H1 (cell line): ENCODE measurements around the gene POLR2C. TPM values are rescaled to one million over a fixed set of nuclear protein-coding genes. Genes with fewer than 3 reads are reported as not detected.

Experiments used
- CTCF ChIA-PET: fragments of 300-600 bp; sonication (Branson Sonifier 250); formaldehyde crosslinking; loops from one replicate; lab custom pipeline; 2021; ENCODE audit not compliant: partially characterized antibody; lab: Charles Lee
- POLR2A ChIA-PET: fragments of 300-600 bp; sonication (Branson Sonifier 250); formaldehyde crosslinking; loops from one replicate; lab custom pipeline; 2021; ENCODE audit warnings: inconsistent platforms; ENCODE audit not compliant: partially characterized antibody; lab: Charles Lee
- DNase-seq, 2 experiments: peaks; one replicate each; pipeline versions ENCODE4 v3.0.0 to v3.0.0-alpha.2; 2010 to 2022; ENCODE audit warnings: low spot score in 2 of 2, low read depth in 1 of 2, mixed read lengths in 1 of 2
- FAIRE-seq: peaks from 2 replicates; lab custom pipeline; 2011; peaks lifted over from hg19 to GRCh38; lab: Jason Lieb, UNC
- H2AFZ ChIP-seq: 2 replicates; pipeline ENCODE4 v1.8.1; 2012; ENCODE audit warnings: low read length, inconsistent platforms
- H2AK5ac ChIP-seq: 2 replicates; pipeline ENCODE4 v1.6.1; 2013; ENCODE audit warnings: low read depth, low read length
- H2BK120ac ChIP-seq: replicated peaks from 2 replicates; pipeline ENCODE3; 2013; ENCODE audit warnings: low read depth, low read length, inconsistent platforms
- H2BK12ac ChIP-seq: 2 replicates; pipeline ENCODE4 v1.6.1; 2013; ENCODE audit warnings: low read depth, low read length
- H2BK15ac ChIP-seq: 2 replicates; pipeline ENCODE4 v1.6.1; 2013; ENCODE audit warnings: low read length
- H2BK20ac ChIP-seq: 2 replicates; pipeline ENCODE4 v1.6.1; 2013; ENCODE audit warnings: low read length
- H2BK5ac ChIP-seq: 2 replicates; pipeline ENCODE4 v1.6.1; 2013; ENCODE audit warnings: low read depth, low read length
- H3K14ac ChIP-seq: 2 replicates; pipeline ENCODE4 v1.6.1; 2013; ENCODE audit warnings: inconsistent platforms; ENCODE audit not compliant: insufficient read length
- H3K18ac ChIP-seq: 2 replicates; pipeline ENCODE4 v1.6.1; 2013; ENCODE audit warnings: low read length; ENCODE audit errors: extremely low read depth
- H3K23ac ChIP-seq: 2 replicates; pipeline ENCODE4 v1.6.1; 2013; ENCODE audit warnings: inconsistent platforms; ENCODE audit not compliant: insufficient read length
- H3K23me2 ChIP-seq: 2 replicates; pipeline ENCODE4 v1.6.1; 2013; ENCODE audit warnings: low read depth, low read length
- H3K27ac ChIP-seq: 2 replicates; pipeline ENCODE4 v1.6.1; 2011; ENCODE audit warnings: low read depth, low read length, inconsistent platforms
- H3K27me3 ChIP-seq, 4 experiments: replicated peaks in 1 of 4; 1 replicate in 1 of 4; 2 replicates in 3 of 4; pipeline versions ENCODE4 v1.6.1 to v1.8.1; 2011 to 2013; ENCODE audit warnings: low read length in 3 of 4, mild to moderate bottlenecking in 3 of 4, inconsistent platforms in 2 of 4, mixed read lengths in 2 of 4, moderate library complexity in 1 of 4; ENCODE audit not compliant: control insufficient read depth in 3 of 4, insufficient read depth in 3 of 4; ENCODE audit errors: extremely low read depth in 1 of 4
- H3K36me3 ChIP-seq, 4 experiments: 2 replicates each; pipeline versions ENCODE4 v1.6.1 to v1.8.1; 2011 to 2013; ENCODE audit warnings: mild to moderate bottlenecking in 4 of 4, low read length in 3 of 4, moderate library complexity in 2 of 4, control low read depth in 1 of 4, inconsistent platforms in 1 of 4; ENCODE audit not compliant: insufficient read depth in 4 of 4, control insufficient read depth in 2 of 4
- H3K4ac ChIP-seq: replicated peaks from 2 replicates; pipeline ENCODE3; 2013; ENCODE audit warnings: low read length, low read depth, mixed read lengths, inconsistent platforms; ENCODE audit not compliant: insufficient read length
- H3K4me1 ChIP-seq, 4 experiments: replicated peaks in 1 of 4; 1 replicate in 1 of 4; 2 replicates in 3 of 4; pipeline versions ENCODE4 v1.6.1 to v1.8.1; 2011 to 2013; ENCODE audit warnings: low read length in 3 of 4, inconsistent platforms in 2 of 4, mixed read lengths in 1 of 4; ENCODE audit not compliant: insufficient read depth in 4 of 4, control insufficient read depth in 3 of 4
- H3K4me2 ChIP-seq, 2 experiments: 2 replicates each; pipeline versions ENCODE4 v1.6.1 to v1.8.1; 2011 to 2013; ENCODE audit warnings: low read depth in 2 of 2, low read length in 2 of 2, control low read depth in 1 of 2, inconsistent platforms in 1 of 2, mild to moderate bottlenecking in 1 of 2; ENCODE audit not compliant: insufficient read depth in 1 of 2
- H3K4me3 ChIP-seq, 4 experiments: fragments of 200-600, 300-600 bp in 1 of 4; sonication (generic), shearing (Covaris generic), sonication (Bioruptor Twin) in 1 of 4; 2 replicates each; pipeline versions ENCODE4 v1.5.1 to v1.8.1; 2011 to 2016; ENCODE audit warnings: low read length in 4 of 4, low read depth in 3 of 4, control low read depth in 2 of 4, inconsistent platforms in 2 of 4, mild to moderate bottlenecking in 2 of 4, mixed read lengths in 1 of 4, moderate library complexity in 1 of 4; ENCODE audit not compliant: insufficient read depth in 2 of 4; ENCODE audit errors: extremely low read depth in 1 of 4
- H3K56ac ChIP-seq: replicated peaks from 2 replicates; pipeline ENCODE3; 2013; ENCODE audit warnings: low read depth, mild to moderate bottlenecking, mixed read lengths, low read length, inconsistent platforms; ENCODE audit not compliant: insufficient read length
- H3K79me1 ChIP-seq: 2 replicates; pipeline ENCODE4 v1.6.1; 2013; ENCODE audit warnings: low read depth, low read length, control low read depth
- H3K79me2 ChIP-seq, 2 experiments: 2 replicates each; pipeline versions ENCODE4 v1.6.1 to v1.8.1; 2012 to 2013; ENCODE audit warnings: low read length in 2 of 2, mild to moderate bottlenecking in 2 of 2, inconsistent platforms in 1 of 2; ENCODE audit not compliant: insufficient read depth in 2 of 2, control insufficient read depth in 1 of 2
- H3K9ac ChIP-seq, 4 experiments: replicated peaks in 1 of 4; 1 replicate in 1 of 4; 2 replicates in 3 of 4; pipeline versions ENCODE4 v1.6.1 to v1.8.1; 2011 to 2013; ENCODE audit warnings: low read depth in 3 of 4, low read length in 3 of 4, control low read depth in 2 of 4, mild to moderate bottlenecking in 2 of 4, moderate library complexity in 2 of 4, inconsistent platforms in 1 of 4; ENCODE audit errors: extremely low read depth in 1 of 4
- H3K9me3 ChIP-seq, 2 experiments: 2 replicates each; pipeline versions ENCODE4 v1.6.1 to v1.8.1; 2012 to 2013; ENCODE audit warnings: mild to moderate bottlenecking in 2 of 2, moderate library complexity in 2 of 2, control low read depth in 1 of 2, inconsistent platforms in 1 of 2, low read depth in 1 of 2, low read length in 1 of 2, mixed read lengths in 1 of 2; ENCODE audit not compliant: insufficient read depth in 2 of 2
- H4K20me1 ChIP-seq, 2 experiments: replicated peaks in 1 of 2; 2 replicates each; pipeline versions ENCODE3 to v1.8.1; 2011 to 2013; ENCODE audit warnings: inconsistent platforms in 2 of 2, low read length in 2 of 2, mild to moderate bottlenecking in 1 of 2; ENCODE audit not compliant: insufficient read depth in 2 of 2, control insufficient read depth in 1 of 2
- H4K5ac ChIP-seq: 2 replicates; pipeline ENCODE4 v1.6.1; 2013; ENCODE audit warnings: low read length, low read depth, mixed read lengths, inconsistent platforms; ENCODE audit not compliant: insufficient read length
- H4K8ac ChIP-seq: 2 replicates; pipeline ENCODE4 v1.8.0; 2013; ENCODE audit warnings: mild to moderate bottlenecking, moderate library complexity, low read length, inconsistent platforms; ENCODE audit not compliant: insufficient read depth; ENCODE audit errors: extremely low read depth
- H4K91ac ChIP-seq: replicated peaks from 2 replicates; pipeline ENCODE3; 2013; ENCODE audit warnings: low read length, mixed read lengths, inconsistent platforms; ENCODE audit not compliant: insufficient read length
- POU5F1 ChIP-seq: IDR thresholded peaks from 2 replicates; pipeline ENCODE4 v1.6.1; 2011; ENCODE audit warnings: low read depth, mild to moderate bottlenecking, low read length, moderate library complexity
- SUZ12 ChIP-seq: fragments of 200-600 bp; sonication (generic); IDR thresholded peaks from 2 replicates; pipeline ENCODE4 v1.6.1; 2012; ENCODE audit warnings: mild to moderate bottlenecking, inconsistent platforms, low read length, moderate library complexity, mixed read lengths
- WGBS, 2 experiments: shearing (Covaris generic) in 1 of 2; methylation state at CpG; one replicate each; pipeline versions ENCODE4 v1.1.6 to v1.1.7; 2013 to 2015; ENCODE audit warnings: low lambda C conversion rate in 2 of 2, mixed read lengths in 2 of 2, inconsistent platforms in 1 of 2, low coverage in 1 of 2, missing lambda C conversion rate in 1 of 2; ENCODE audit not compliant: insufficient replicate concordance in 2 of 2, insufficient coverage in 1 of 2, insufficient read length in 1 of 2; ENCODE audit errors: extremely low coverage in 1 of 2, missing lambda C conversion rate in 1 of 2; 5-methylcytosine and 5-hydroxymethylcytosine counted together
- polyA plus RNA-seq, 7 experiments: library from polyadenylated mRNA; depleted of rRNA in 3 of 7; stranded (reverse) in 5 of 7; unstranded in 2 of 7; fragments of >200 nt in 5 of 7; fragments of 200-250 nt in 2 of 7; gene quantifications; 1 replicate in 5 of 7; 2 replicates in 1 of 7; 4 replicates in 1 of 7; pipeline versions ENCODE4 v1.2.1 to v1.2.3, GENCODE V29; 2011 to 2013; ENCODE audit warnings: missing spikeins in 2 of 7, mixed read lengths in 2 of 7
- total RNA-seq: library from RNA; stranded (reverse); fragmentation: NEBNext Ultra II Directional; extraction: Animal tissue kit (Norgen Biotek cat#: 25700); gene quantifications from 2 replicates; pipeline ENCODE4 v1.2.1, GENCODE V29; 2021

Gene POLR2C
- total and polyA plus RNA-seq, 2 of the 8 experiments (the other 6 are each of a cell fraction or from before 2014, with no cell fraction given): 72.5 to 132 TPM

DNA sequence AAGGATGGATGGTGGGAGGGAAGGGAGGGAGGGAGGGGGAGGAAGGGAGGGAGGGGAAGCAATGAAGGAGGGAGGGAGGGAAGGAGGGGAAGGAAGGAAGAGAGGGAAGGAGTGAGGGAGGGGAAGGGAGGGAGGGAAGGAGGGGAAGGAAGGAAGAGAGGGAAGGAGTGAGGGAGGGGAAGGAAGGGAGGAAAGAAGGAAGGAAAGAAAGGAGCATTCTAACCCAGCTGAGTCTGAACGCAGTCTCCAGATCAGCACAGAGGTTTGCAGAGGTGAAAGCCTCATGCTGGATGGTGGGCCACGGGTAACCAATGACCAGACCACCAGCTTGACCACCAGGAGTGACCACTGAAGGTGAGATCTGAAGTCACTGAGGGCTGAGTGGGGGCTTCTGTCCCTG lies 39.3 kb upstream of the POLR2C start:
- H3K4me1 ChIP-seq: peaks cover 0 to 3% (median 1%) of the 10 kb centered on the region in 4 experiments; a peak in 2 of 7 replicates
- H2BK5ac ChIP-seq: no peak overlapping the region
- H3K79me2 ChIP-seq: no peaks in the 10 kb centered on the region
- POLR2A ChIA-PET: interaction anchor here (1.0 to 1.7 kb wide), 3 partner anchors 10 to 24 kb away, joined by 3 to 4 read pairs (median 4); partner anchors contain the start of genes CIAPIN1 and COQ9
- H3K4me3 ChIP-seq: no peak overlapping the region
- no peak overlapping the region for H3K9ac ChIP-seq
- no peak overlapping the region for H3K27ac ChIP-seq
- H3K9me3 ChIP-seq: no peaks in the 10 kb centered on the region
- H2BK20ac ChIP-seq: no peak overlapping the region
- no peak overlapping the region for H3K14ac ChIP-seq
- 0 out of 2 replicates have a peak overlapping the region, but pooled peaks have one; percentile 53 for H2AK5ac ChIP-seq
- H4K91ac ChIP-seq: no peak overlapping the region
- CTCF ChIA-PET: interaction anchor here (0.6 to 19.2 kb wide), 12 partner anchors 10 to 218 kb away, joined by 3 to 513 read pairs (median 4); partner anchors contain the start of gene POLR2C
- no peak overlapping the region for H2BK12ac ChIP-seq
- H2BK15ac ChIP-seq: no peak overlapping the region
- H3K18ac ChIP-seq: no peak overlapping the region
- H3K27me3 ChIP-seq: no peaks in the 10 kb centered on the region
- H3K23me2 ChIP-seq: no peaks in the 10 kb centered on the region
- H2BK120ac ChIP-seq: no peak overlapping the region
- H3K56ac ChIP-seq: no peak overlapping the region
- H3K36me3 ChIP-seq: peaks cover 0 to 7% (median 4%) of the 10 kb centered on the region in 4 experiments; a peak in 4 of 8 replicates
- no peak overlapping the region for H4K5ac ChIP-seq
- H3K79me1 ChIP-seq: no peaks in the 10 kb centered on the region
- H3K4me2 ChIP-seq: no peak overlapping the region
- TF ChIP-seq SUZ12: no peak
- TF ChIP-seq POU5F1: no peak
- no peak for FAIRE-seq
- 94% methylated on average over 2 of the region's 2 CpGs; no CpG with 5 or more reads in 1 of the 2 experiments for WGBS, 2 experiments
- DNase-seq: no peak
- H3K23ac ChIP-seq: no peak overlapping the region
- H2AFZ ChIP-seq: no peak overlapping the region
- H3K4ac ChIP-seq: no peak overlapping the region
- peaks cover 0 to 2% of the 10 kb centered on the region in 2 experiments for H4K20me1 ChIP-seq
- H4K8ac ChIP-seq: no peak overlapping the region
